Ectodermal cell (in vitro differentiated cells): ENCODE measurements around the gene DCLK1.

Experiments used
- H3K27ac ChIP-seq: 2 replicates; pipeline ENCODE4 v1.7.0; 2013; ENCODE audit warnings: mild to moderate bottlenecking, low read depth, low read length; ENCODE audit not compliant: insufficient read depth, poor library complexity, severe bottlenecking
- H3K27me3 ChIP-seq: 2 replicates; pipeline ENCODE4 v1.7.0; 2013; ENCODE audit warnings: mild to moderate bottlenecking, low read length; ENCODE audit not compliant: insufficient read depth, control insufficient read depth, poor library complexity, severe bottlenecking
- H3K36me3 ChIP-seq: one replicate; pipeline ENCODE4 v1.7.0; 2013; ENCODE audit warnings: low read length; ENCODE audit not compliant: control insufficient read depth, insufficient read depth
- H3K4me1 ChIP-seq: one replicate; pipeline ENCODE4 v1.7.0; 2013; ENCODE audit warnings: low read length; ENCODE audit not compliant: control insufficient read depth, insufficient read depth
- H3K4me3 ChIP-seq: 2 replicates; pipeline ENCODE4 v1.7.0; 2013; ENCODE audit warnings: low read depth, low read length, control low read depth; ENCODE audit not compliant: insufficient read depth
- H3K9me3 ChIP-seq: 2 replicates; pipeline ENCODE4 v1.7.0; 2013; ENCODE audit warnings: mild to moderate bottlenecking, low read length, moderate library complexity; ENCODE audit not compliant: control insufficient read depth
- WGBS, 2 experiments: methylation state at CpG; one replicate each; pipeline ENCODE4 v1.1.7; 2013; ENCODE audit warnings: missing lambda C conversion rate in 2 of 2; 5-methylcytosine and 5-hydroxymethylcytosine counted together

Gene DCLK1

GRCh38 chr13:36090592-36090991, 40.6 kb downstream of the DCLK1 start:
- Histone ChIP-seq H3K9me3 (no peaks in the 10 kb centered on the region), H3K27ac (no peak overlapping the region), H3K36me3 (no peaks in the 10 kb centered on the region), H3K4me1 (no peaks in the 10 kb centered on the region), H3K4me3 (no peak overlapping the region), H3K27me3 (no peaks in the 10 kb centered on the region)
- 92 to 95% methylated on average over 7 of the region's 7 CpGs for WGBS, 2 experiments

- Histone ChIP-seq H3K27me3 (no peaks in the 10 kb centered on the region), H3K36me3 (no peaks in the 10 kb centered on the region), H3K9me3 (no peaks in the 10 kb centered on the region), H3K4me3 (no peak overlapping the region), H3K4me1 (no peaks in the 10 kb centered on the region), H3K27ac (no peak overlapping the region)
- WGBS, 2 experiments, result 95% methylated on average over 7 of the region's 7 CpGs
These were observed 42.0 kb downstream of the DCLK1 start for GRCh38 chr13:36089130-36089647.

GRCh38 chr13:36088463-36088862, 42.7 kb downstream of the DCLK1 start:
- H3K27me3 ChIP-seq, result no peaks in the 10 kb centered on the region
- no peak overlapping the region for H3K4me3 ChIP-seq
- no peaks in the 10 kb centered on the region for H3K9me3 ChIP-seq
- no peak overlapping the region for H3K27ac ChIP-seq
- 92 to 96% methylated on average over 5 of the region's 5 CpGs for WGBS, 2 experiments
- H3K4me1 ChIP-seq, result no peaks in the 10 kb centered on the region
- H3K36me3 ChIP-seq, result no peaks in the 10 kb centered on the region

- WGBS, 2 experiments, result 83 to 89% methylated on average over 2 of the region's 2 CpGs
- H3K4me1 ChIP-seq, result no peaks in the 10 kb centered on the region
- no peak overlapping the region for H3K4me3 ChIP-seq
- no peaks in the 10 kb centered on the region for H3K27me3 ChIP-seq
- no peaks in the 10 kb centered on the region for H3K9me3 ChIP-seq
- H3K27ac ChIP-seq, result no peak overlapping the region
- no peaks in the 10 kb centered on the region for H3K36me3 ChIP-seq
These were observed 43.2 kb downstream of the DCLK1 start for GRCh38 chr13:36088001-36088400.

GRCh38 chr13:36086117-36086516, 45.1 kb downstream of the DCLK1 start:
- Histone ChIP-seq H3K4me1 (no peaks in the 10 kb centered on the region), H3K27me3 (no peaks in the 10 kb centered on the region)

GRCh38 chr13:36084131-36084530, 47.1 kb downstream of the DCLK1 start:
- no peak overlapping the region for H3K4me3 ChIP-seq
- no peaks in the 10 kb centered on the region for H3K27me3 ChIP-seq
- no peaks in the 10 kb centered on the region for H3K36me3 ChIP-seq
- H3K4me1 ChIP-seq, result no peaks in the 10 kb centered on the region
- no peak overlapping the region for H3K27ac ChIP-seq
- no peaks in the 10 kb centered on the region for H3K9me3 ChIP-seq
- WGBS, 2 experiments, result 95% methylated on average over 6 of the region's 6 CpGs

More at GRCh38 chr13:36086117-36086516, 45.1 kb downstream of the DCLK1 start:
- Histone ChIP-seq H3K9me3 (no peaks in the 10 kb centered on the region), H3K27ac (no peak overlapping the region), H3K4me3 (no peak overlapping the region), H3K36me3 (no peaks in the 10 kb centered on the region)
- 62 to 70% methylated on average over 3 of the region's 3 CpGs for WGBS, 2 experiments

GRCh38 chr13:36082806-36083205, 48.4 kb downstream of the DCLK1 start:
- Histone ChIP-seq H3K27me3 (no peaks in the 10 kb centered on the region), H3K36me3 (no peaks in the 10 kb centered on the region), H3K9me3 (no peaks in the 10 kb centered on the region), H3K4me3 (no peak overlapping the region), H3K4me1 (no peaks in the 10 kb centered on the region), H3K27ac (no peak overlapping the region)
- 96 to 100% methylated on average over 1 of the region's 2 CpGs for WGBS, 2 experiments

GRCh38 chr13:36082396-36082795, 48.8 kb downstream of the DCLK1 start:
- 96 to 100% methylated on average over 1 to 2 of the region's 2 CpGs for WGBS, 2 experiments
- H3K4me3 ChIP-seq, result no peak overlapping the region
- H3K9me3 ChIP-seq, result no peaks in the 10 kb centered on the region
- H3K27ac ChIP-seq, result no peak overlapping the region
- no peaks in the 10 kb centered on the region for H3K27me3 ChIP-seq
- H3K4me1 ChIP-seq, result no peaks in the 10 kb centered on the region
- H3K36me3 ChIP-seq, result no peaks in the 10 kb centered on the region

- Histone ChIP-seq H3K9me3 (no peaks in the 10 kb centered on the region), H3K4me1 (no peaks in the 10 kb centered on the region), H3K4me3 (no peak overlapping the region), H3K27me3 (no peaks in the 10 kb centered on the region), H3K36me3 (no peaks in the 10 kb centered on the region), H3K27ac (no peak overlapping the region)
These were observed 55.0 kb downstream of the DCLK1 start for GRCh38 chr13:36076211-36076610.

- H3K9me3 ChIP-seq, result no peaks in the 10 kb centered on the region
- no peaks in the 10 kb centered on the region for H3K4me1 ChIP-seq
- no peaks in the 10 kb centered on the region for H3K27me3 ChIP-seq
- 84 to 89% methylated on average over 3 of the region's 3 CpGs for WGBS, 2 experiments
- H3K4me3 ChIP-seq, result no peak overlapping the region
- no peak overlapping the region for H3K27ac ChIP-seq
- no peaks in the 10 kb centered on the region for H3K36me3 ChIP-seq
These were observed 56.5 kb downstream of the DCLK1 start for GRCh38 chr13:36074659-36075058.
